HCT116 (cell line): ENCODE results near the gene TOPAZ1.

Experiments
- ATF3 ChIP-seq: IDR thresholded peaks from 2 replicates; pipeline ENCODE4 v1.6.1; 2012
- CTCF ChIP-seq, 3 experiments: fragments of 200-600 bp in 1 of 3; sonication (generic) in 1 of 3; IDR thresholded peaks in 2 of 3; conservative IDR thresholded peaks in 1 of 3; 2 replicates each; pipeline ENCODE4 v1.5.1; 2012 to 2017; ENCODE audit warnings: low read depth in 2 of 3, low read length in 2 of 3, antibody characterized with exemption in 1 of 3, borderline replicate concordance in 1 of 3, control low read depth in 1 of 3, mild to moderate bottlenecking in 1 of 3, mixed read lengths in 1 of 3, mixed run types in 1 of 3, moderate library complexity in 1 of 3; ENCODE audit not compliant: insufficient read depth in 1 of 3
- EGR1 ChIP-seq: IDR thresholded peaks from 2 replicates; pipeline ENCODE4 v1.6.1; 2012; ENCODE audit warnings: low read depth
- EZH2 ChIP-seq: fragments of 200-600 bp; sonication (generic); IDR thresholded peaks from 2 replicates; pipeline ENCODE4 v1.6.1; 2017; ENCODE audit warnings: antibody characterized with exemption, mixed run types
- EZH2phosphoT487 ChIP-seq: fragments of 200-600 bp; IDR thresholded peaks from 2 replicates; pipeline ENCODE4 v1.6.1; 2018; ENCODE audit warnings: antibody characterized with exemption, borderline replicate concordance
- MAX ChIP-seq: IDR thresholded peaks from 2 replicates; pipeline ENCODE4 v1.6.1; 2012
- POLR2A ChIP-seq: IDR thresholded peaks from 2 replicates; pipeline ENCODE4 v1.7.0; 2011; ENCODE audit warnings: borderline replicate concordance; ENCODE audit not compliant: insufficient read depth, insufficient read length; ENCODE audit errors: extremely low read depth
- POLR2AphosphoS5 ChIP-seq: IDR thresholded peaks from 2 replicates; pipeline ENCODE4 v1.6.1; 2011; ENCODE audit warnings: mild to moderate bottlenecking, low read depth, low read length, moderate library complexity
- SIN3A ChIP-seq: IDR thresholded peaks from 2 replicates; pipeline ENCODE4 v1.6.1; 2012; ENCODE audit warnings: low read depth
- SP1 ChIP-seq: IDR thresholded peaks from 2 replicates; pipeline ENCODE4 v1.6.1; 2012; ENCODE audit warnings: low read depth
- TCF7L2 ChIP-seq: IDR thresholded peaks from 2 replicates; pipeline ENCODE4 v1.7.0; 2011; ENCODE audit warnings: borderline replicate concordance, inconsistent platforms; ENCODE audit not compliant: insufficient read depth, insufficient read length; ENCODE audit errors: extremely low read depth
- YY1 ChIP-seq: IDR thresholded peaks from 2 replicates; pipeline ENCODE4 v1.6.1; 2011; ENCODE audit warnings: low read length, low read depth, moderate library complexity, mild to moderate bottlenecking; ENCODE audit not compliant: insufficient replicate concordance; ENCODE audit errors: extremely low read depth

GRCh38 chr3:44206261-44206660 is 35.4 kb upstream of the TOPAZ1 start:
- TF ChIP-seq CTCF (IDR thresholded peaks at IDR 0.05 in 2 of 3, conservative IDR thresholded peaks at IDR 0.05 in 1 of 3; ENCODE audit: borderline replicate concordance in 1 of 3, insufficient read depth in 1 of 3, low read depth in 2 of 3, low read length in 2 of 3) = no peak
- TF ChIP-seq MAX = no peak
- TF ChIP-seq ATF3 = no peak
- TF ChIP-seq POLR2AphosphoS5 = no peak
- no peak for TF ChIP-seq YY1
- no peak for TF ChIP-seq TCF7L2
- TF ChIP-seq POLR2A = no peak
- no peak for TF ChIP-seq SP1
- TF ChIP-seq EZH2phosphoT487 = no peak
- TF ChIP-seq SIN3A = no peak
- no peak for TF ChIP-seq EGR1
- TF ChIP-seq EZH2 = no peak
